IMR-90 (cell line): ENCODE data around the gene CHST3. TPM values are rescaled to one million over a fixed set of nuclear protein-coding genes. Genes with fewer than 3 reads are reported as not detected.

Experiments
- ATAC-seq: fragments of 200-7000 bp; cut with Tn5 transposase; 2 replicates; pipeline ENCODE4 v1.9.1; 2020; ENCODE audit warnings: low read depth, mild to moderate bottlenecking, moderate library complexity
- BruUV-seq: library from RNA; stranded (reverse); fragments of 400-500 nt; replicated peaks from 2 replicates; lab custom pipeline; 2021; lab: Mats Ljungman, UMichigan
- CTCF ChIA-PET: fragments of 300-600 bp; formaldehyde crosslinking; extraction: SDS; loops from one replicate; lab custom pipeline; 2021; ENCODE audit warnings: antibody characterized with exemption; lab: Yijun Ruan, JAX
- POLR2A ChIA-PET: fragments of 300-600 bp; sonication (Branson Sonifier 250); formaldehyde crosslinking; loops from one replicate; lab custom pipeline; 2022; ENCODE audit warnings: antibody characterized with exemption; ENCODE audit not compliant: unreplicated experiment; lab: Charles Lee
- DNase-seq: peaks from one replicate; pipeline ENCODE4 v3.0.0; 2013
- H2AFZ ChIP-seq: replicated peaks from 2 replicates; pipeline ENCODE3; 2013; ENCODE audit warnings: low read length, mild to moderate bottlenecking; ENCODE audit not compliant: poor library complexity
- H2AK5ac ChIP-seq: 2 replicates; pipeline ENCODE4 v1.6.1; 2013; ENCODE audit warnings: low read depth, low read length, inconsistent platforms
- H2AK9ac ChIP-seq: replicated peaks from 2 replicates; pipeline ENCODE3; 2013; ENCODE audit warnings: mild to moderate bottlenecking, low read depth, low read length, moderate library complexity; ENCODE audit not compliant: poor library complexity
- H2BK120ac ChIP-seq: 2 replicates; pipeline ENCODE4 v1.6.1; 2013; ENCODE audit warnings: low read depth, low read length, inconsistent platforms
- H2BK15ac ChIP-seq: 3 replicates; pipeline ENCODE4 v1.6.1; 2013; ENCODE audit warnings: low read depth, low read length, inconsistent platforms
- H2BK20ac ChIP-seq: 2 replicates; pipeline ENCODE4 v1.6.1; 2013; ENCODE audit warnings: low read depth, mild to moderate bottlenecking, inconsistent platforms, low read length, moderate library complexity
- H2BK5ac ChIP-seq: 2 replicates; pipeline ENCODE4 v1.6.1; 2013; ENCODE audit warnings: mild to moderate bottlenecking, low read depth, low read length, inconsistent platforms; ENCODE audit not compliant: poor library complexity, severe bottlenecking
- H3K14ac ChIP-seq: replicated peaks from 2 replicates; pipeline ENCODE4 v1.6.1; 2013; ENCODE audit warnings: low read depth, low read length, inconsistent platforms
- H3K18ac ChIP-seq: 2 replicates; pipeline ENCODE4 v1.6.1; 2013; ENCODE audit warnings: low read depth, low read length, control low read depth
- H3K23ac ChIP-seq: 2 replicates; pipeline ENCODE4 v1.6.1; 2013; ENCODE audit warnings: low read depth, low read length, inconsistent platforms
- H3K27ac ChIP-seq: 2 replicates; pipeline ENCODE4 v1.5.1; 2013; ENCODE audit warnings: mild to moderate bottlenecking, control low read depth, low read length; ENCODE audit not compliant: insufficient read depth
- H3K27me3 ChIP-seq: 2 replicates; pipeline ENCODE4 v1.6.1; 2013; ENCODE audit warnings: low read length; ENCODE audit not compliant: control insufficient read depth, insufficient read depth
- H3K36me3 ChIP-seq: 2 replicates; pipeline ENCODE4 v1.6.1; 2013; ENCODE audit warnings: low read length, mixed read lengths; ENCODE audit not compliant: control insufficient read depth, insufficient read depth
- H3K4ac ChIP-seq: 2 replicates; pipeline ENCODE4 v1.6.1; 2013; ENCODE audit warnings: low read depth, low read length, inconsistent platforms
- H3K4me1 ChIP-seq: 2 replicates; pipeline ENCODE4 v1.6.1; 2013; ENCODE audit warnings: low read length, mixed read lengths; ENCODE audit not compliant: control insufficient read depth, insufficient read depth
- H3K4me2 ChIP-seq: 2 replicates; pipeline ENCODE4 v1.6.1; 2013; ENCODE audit warnings: low read depth, mild to moderate bottlenecking, control low read depth, low read length, moderate library complexity
- H3K4me3 ChIP-seq: 2 replicates; pipeline ENCODE4 v1.5.1; 2013; ENCODE audit warnings: low read depth, mild to moderate bottlenecking, control low read depth, low read length, moderate library complexity; ENCODE audit not compliant: insufficient read depth
- H3K56ac ChIP-seq: 2 replicates; pipeline ENCODE4 v1.6.1; 2013; ENCODE audit warnings: low read length, inconsistent platforms; ENCODE audit not compliant: insufficient read depth; ENCODE audit errors: extremely low read depth
- H3K79me1 ChIP-seq, 2 experiments: 2 replicates each; pipeline ENCODE4 v1.6.1; 2013; ENCODE audit warnings: low read length in 2 of 2, inconsistent platforms in 1 of 2, low read depth in 1 of 2
- H3K9ac ChIP-seq: 2 replicates; pipeline ENCODE4 v1.6.1; 2013; ENCODE audit warnings: low read depth, low read length, control low read depth
- H3K9me1 ChIP-seq: 2 replicates; pipeline ENCODE4 v1.6.1; 2013; ENCODE audit warnings: low read length, inconsistent platforms; ENCODE audit not compliant: insufficient read depth
- H3K9me3 ChIP-seq: 2 replicates; pipeline ENCODE4 v1.6.1; 2013; ENCODE audit warnings: low read length; ENCODE audit not compliant: control insufficient read depth, insufficient read depth
- H4K20me1 ChIP-seq: 2 replicates; pipeline ENCODE4 v1.6.1; 2013; ENCODE audit warnings: low read length, inconsistent platforms; ENCODE audit not compliant: insufficient read depth
- H4K5ac ChIP-seq: 2 replicates; pipeline ENCODE4 v1.6.1; 2013; ENCODE audit warnings: mild to moderate bottlenecking, low read depth, low read length, control low read depth
- H4K8ac ChIP-seq, 2 experiments: 2 replicates each; pipeline ENCODE4 v1.6.1; 2013; ENCODE audit warnings: low read depth in 2 of 2, low read length in 2 of 2, control low read depth in 1 of 2, inconsistent platforms in 1 of 2
- H4K91ac ChIP-seq: 2 replicates; pipeline ENCODE4 v1.6.1; 2013; ENCODE audit warnings: low read depth, low read length, inconsistent platforms; ENCODE audit not compliant: insufficient read depth
- FOS ChIP-seq: fragments of 150-350 bp; IDR thresholded peaks from 2 replicates; pipeline ENCODE4 v1.6.1; 2016; ENCODE audit warnings: low read depth, low read length
- WGBS, 2 experiments: methylation state at CpG; one replicate each; pipeline versions ENCODE4 v1.1.5 to v1.1.7; 2013; ENCODE audit warnings: missing lambda C conversion rate in 2 of 2; ENCODE audit not compliant: insufficient read length in 1 of 2; ENCODE audit errors: extremely low coverage in 2 of 2; 5-methylcytosine and 5-hydroxymethylcytosine counted together
- dilution Hi-C: fragments of 300-500 bp; cut with HindIII; formaldehyde crosslinking; loops from one replicate; pipeline ENCODE4 v1.14.3; 2018; ENCODE audit warnings: low sequenced_read_pairs; ENCODE audit not compliant: unreplicated experiment
- in situ Hi-C: fragments of 300-500 bp; cut with MboI; formaldehyde crosslinking; loops from 3 replicates; pipeline ENCODE4 v1.14.3; 2019; ENCODE audit warnings: low sequenced_read_pairs, inconsistent platforms, mixed read lengths
- intact Hi-C: fragments of 100-400 bp; cut with micrococcal nuclease; formaldehyde crosslinking; loops from 2 replicates; pipeline ENCODE4 v1.10.0; 2022
- polyA plus RNA-seq, 3 experiments: library from polyadenylated mRNA; depleted of rRNA; stranded (reverse); fragments of >200 nt; gene quantifications; 2 replicates each; pipeline ENCODE4 v1.2.3, GENCODE V29; 2012; ENCODE audit warnings: low replicate concordance in 1 of 3
- total RNA-seq: library from RNA; depleted of rRNA; stranded (reverse); fragments of >200 nt; gene quantifications from 2 replicates; pipeline ENCODE4 v1.2.3, GENCODE V29; 2012

CHST3 gene
- total and polyA plus RNA-seq, 2 of the 4 experiments (the other 2 are of a cell fraction) = 8.6 to 9.0 TPM

- H4K91ac ChIP-seq = no peak overlapping the region
- H3K27me3 ChIP-seq = peaks cover 2% of the 10 kb centered on the region; the same call in 1 of the 2 replicates
- 80% methylated on average over 4 of the region's 6 CpGs; no CpG with 5 or more reads in 1 of the 2 experiments for WGBS, 2 experiments
- no peak overlapping the region for H3K4me3 ChIP-seq
- in situ Hi-C loops (no loop called here), dilution Hi-C loops (no loop called here), intact Hi-C loops (loop anchor here (10.0 kb wide), 1 partner anchor 727 kb away; the partner anchor contains the start of gene SLC29A3)
- no peak overlapping the region for H4K5ac ChIP-seq
- H4K20me1 ChIP-seq = no peaks in the 10 kb centered on the region
- no peaks in the 10 kb centered on the region for H3K79me1 ChIP-seq
- no peak overlapping the region for H2BK15ac ChIP-seq
- TF ChIP-seq FOS = no peak
- peak overlapping the region; percentile 19 for H2AFZ ChIP-seq
- H3K18ac ChIP-seq = no peak overlapping the region
- H3K36me3 ChIP-seq = no peaks in the 10 kb centered on the region
- no peak overlapping the region for H3K27ac ChIP-seq
- ChIA-PET CTCF (interaction anchor here (2.1 kb wide), 1 partner anchor 145 kb away, joined by 7 read pairs; no protein-coding TSS in a partner anchor), POLR2A (no interaction called here)
- no peak overlapping the region for H3K56ac ChIP-seq
- H2BK5ac ChIP-seq = no peak overlapping the region
- DNase-seq (no peak), ATAC-seq (no peak)
- H4K8ac ChIP-seq = no peak overlapping the region
- H3K14ac ChIP-seq = no peak overlapping the region
- no peak overlapping the region; the same call in 1 of the 2 replicates for H2AK5ac ChIP-seq
- no peak overlapping the region for H2AK9ac ChIP-seq
- H3K4me1 ChIP-seq = peaks cover 8% of the 10 kb centered on the region
- H2BK120ac ChIP-seq = no peak overlapping the region
- no peaks in the 10 kb centered on the region for H3K9me1 ChIP-seq
- no TSS peak for BruUV-seq
- no peak overlapping the region for H2BK20ac ChIP-seq
- no peaks in the 10 kb centered on the region; the same call in 1 of the 2 replicates for H3K9me3 ChIP-seq
- no peak overlapping the region for H3K23ac ChIP-seq
- H3K9ac ChIP-seq = no peak overlapping the region
- no peak overlapping the region for H3K4ac ChIP-seq
- H3K4me2 ChIP-seq = no peak overlapping the region
Measured at GRCh38 chr10:72041491-72041890, 77.3 kb downstream of the CHST3 start.
